Stimulated activated CD8-positive, alpha-beta memory T cell treated with anti-CD3 and anti-CD28 coated beads, Interleukin-2, amount 100 ng/mL, for 48 hours (primary cell): Measurements from ENCODE around the gene RAD51AP1.

Experiments used
- DNase-seq, 2 donors: peaks; one replicate each; pipeline ENCODE4 v3.0.0-alpha.2; 2020; ENCODE audit warnings: low read depth in 2 of 2

Gene RAD51AP1

GRCh38 chr12:4591180-4591687 lies 52.5 kb downstream of the RAD51AP1 start:
- DNase-seq = no peak

- no peak for DNase-seq
Observed at GRCh38 chr12:4595881-4596280, 57.2 kb downstream of the RAD51AP1 start.

GRCh38 chr12:4603421-4603820 lies 64.7 kb downstream of the RAD51AP1 start:
- no peak for DNase-seq

- no peak for DNase-seq
Observed at GRCh38 chr12:4603946-4604345, 65.3 kb downstream of the RAD51AP1 start.

GRCh38 chr12:4604684-4605193 lies 66.0 kb downstream of the RAD51AP1 start:
- peak; percentile 54 to 63 for DNase-seq

GRCh38 chr12:4607056-4607455 lies 68.4 kb downstream of the RAD51AP1 start:
- DNase-seq = no peak

GRCh38 chr12:4609071-4609470 lies 70.4 kb downstream of the RAD51AP1 start:
- no peak for DNase-seq
